H9 (cell line): Measurements from ENCODE around the gene TIMM17A. TPM values are rescaled to one million over a fixed set of nuclear protein-coding genes. Genes with fewer than 3 reads are reported as not detected.

Source experiments
- DNase-seq: peaks from one replicate; pipeline ENCODE4 v3.0.0-alpha.2; 2017
- H2AFZ ChIP-seq: one replicate; pipeline ENCODE4 v1.6.1; 2013; ENCODE audit warnings: mild to moderate bottlenecking, low read length, control low read depth, moderate library complexity
- H2AK5ac ChIP-seq: 2 replicates; pipeline ENCODE4 v1.6.1; 2013; ENCODE audit warnings: low read length, control low read depth, mixed read lengths; ENCODE audit not compliant: insufficient read length
- H2BK120ac ChIP-seq: one replicate; pipeline ENCODE4 v1.6.1; 2013; ENCODE audit warnings: low read depth, mild to moderate bottlenecking, low read length, control low read depth, inconsistent platforms; ENCODE audit not compliant: poor library complexity, severe bottlenecking
- H2BK12ac ChIP-seq: 2 replicates; pipeline ENCODE4 v1.6.1; 2013; ENCODE audit warnings: low read length, control low read depth, mixed read lengths, low read depth; ENCODE audit not compliant: insufficient read length
- H2BK15ac ChIP-seq: 2 replicates; pipeline ENCODE4 v1.6.1; 2013; ENCODE audit warnings: low read depth, low read length, control low read depth
- H2BK20ac ChIP-seq: one replicate; pipeline ENCODE4 v1.6.1; 2013; ENCODE audit warnings: low read depth, mild to moderate bottlenecking, low read length, control low read depth, inconsistent platforms; ENCODE audit not compliant: poor library complexity, severe bottlenecking
- H2BK5ac ChIP-seq: 2 replicates; pipeline ENCODE4 v1.6.1; 2013; ENCODE audit warnings: low read length, control low read depth, mixed read lengths; ENCODE audit not compliant: insufficient read length
- H3K14ac ChIP-seq: 2 replicates; pipeline ENCODE4 v1.6.1; 2013; ENCODE audit warnings: low read length, control low read depth; ENCODE audit not compliant: insufficient read depth
- H3K18ac ChIP-seq: 2 replicates; pipeline ENCODE4 v1.6.1; 2013; ENCODE audit warnings: low read depth, mild to moderate bottlenecking, mixed read lengths, low read length, control low read depth; ENCODE audit not compliant: insufficient read length
- H3K23ac ChIP-seq: 2 replicates; pipeline ENCODE4 v1.6.1; 2013; ENCODE audit warnings: low read length, control low read depth, mixed read lengths, low read depth; ENCODE audit not compliant: insufficient read length
- H3K23me2 ChIP-seq: 2 replicates; pipeline ENCODE4 v1.6.1; 2013; ENCODE audit warnings: low read depth, mild to moderate bottlenecking, mixed read lengths, low read length, control low read depth; ENCODE audit not compliant: insufficient read length, poor library complexity, severe bottlenecking
- H3K27ac ChIP-seq: 2 replicates; pipeline ENCODE4 v1.5.1; 2013; ENCODE audit warnings: low read length, control low read depth, mixed read lengths, low read depth; ENCODE audit not compliant: insufficient read length
- H3K27me3 ChIP-seq: 2 replicates; pipeline ENCODE4 v1.6.1; 2013; ENCODE audit warnings: low read length, control low read depth, inconsistent platforms; ENCODE audit not compliant: insufficient read depth
- H3K4ac ChIP-seq: 2 replicates; pipeline ENCODE4 v1.6.1; 2013; ENCODE audit warnings: low read depth, mild to moderate bottlenecking, control low read depth, inconsistent platforms, low read length, moderate library complexity
- H3K4me1 ChIP-seq: 2 replicates; pipeline ENCODE4 v1.6.1; 2013; ENCODE audit warnings: low read length, control low read depth, inconsistent platforms; ENCODE audit not compliant: insufficient read depth
- H3K4me2 ChIP-seq: 2 replicates; pipeline ENCODE4 v1.6.1; 2013; ENCODE audit warnings: low read length, control low read depth, mixed read lengths; ENCODE audit not compliant: insufficient read length, insufficient read depth
- H3K56ac ChIP-seq: 2 replicates; pipeline ENCODE4 v1.6.1; 2013; ENCODE audit warnings: low read depth, mild to moderate bottlenecking, mixed read lengths, low read length, control low read depth; ENCODE audit not compliant: insufficient read length
- H3K79me1 ChIP-seq: 2 replicates; pipeline ENCODE4 v1.6.1; 2013; ENCODE audit warnings: low read depth, mild to moderate bottlenecking, moderate library complexity, low read length, control low read depth, inconsistent platforms; ENCODE audit not compliant: insufficient read depth, poor library complexity, severe bottlenecking
- H3K79me2 ChIP-seq: 2 replicates; pipeline ENCODE4 v1.6.1; 2013; ENCODE audit warnings: low read length, control low read depth, inconsistent platforms; ENCODE audit not compliant: insufficient read depth
- H3K9ac ChIP-seq: 2 replicates; pipeline ENCODE4 v1.6.1; 2013; ENCODE audit warnings: low read length, control low read depth, mixed read lengths; ENCODE audit not compliant: insufficient read length; ENCODE audit errors: extremely low read depth
- H3K9me3 ChIP-seq: one replicate; pipeline ENCODE4 v1.6.1; 2013; ENCODE audit warnings: low read depth, low read length, inconsistent platforms; ENCODE audit not compliant: control insufficient read depth
- H3T11ph ChIP-seq: one replicate; pipeline ENCODE4 v1.6.1; 2013; ENCODE audit warnings: mild to moderate bottlenecking, low read length, control low read depth, inconsistent platforms
- H4K20me1 ChIP-seq: one replicate; pipeline ENCODE4 v1.6.1; 2013; ENCODE audit not compliant: control insufficient read depth, insufficient read length, insufficient read depth
- H4K5ac ChIP-seq: 2 replicates; pipeline ENCODE4 v1.6.1; 2013; ENCODE audit warnings: low read depth, mild to moderate bottlenecking, mixed read lengths, low read length, control low read depth; ENCODE audit not compliant: insufficient read length
- H4K8ac ChIP-seq: replicated peaks from 2 replicates; pipeline ENCODE4 v1.6.1; 2013; ENCODE audit warnings: low read length, control low read depth, mixed read lengths, low read depth; ENCODE audit not compliant: insufficient read length
- H4K91ac ChIP-seq: 2 replicates; pipeline ENCODE4 v1.6.1; 2013; ENCODE audit warnings: low read depth, mild to moderate bottlenecking, moderate library complexity, mixed read lengths, low read length, control low read depth; ENCODE audit not compliant: insufficient read length
- H3K27ac Mint-ChIP-seq, 3 experiments: 2 replicates in 2 of 3; 3 replicates in 1 of 3; pipeline ENCODE4 v1.8.0; 2020 to 2021; ENCODE audit warnings: mixed read lengths in 3 of 3, mild to moderate bottlenecking in 1 of 3, moderate library complexity in 1 of 3
- H3K27me3 Mint-ChIP-seq: 2 replicates; pipeline ENCODE4 v1.8.0; 2021; ENCODE audit warnings: low read depth, mild to moderate bottlenecking, moderate library complexity, mixed read lengths
- H3K36me3 Mint-ChIP-seq, 3 experiments: 2 replicates in 2 of 3; 3 replicates in 1 of 3; pipeline ENCODE4 v1.8.0; 2020 to 2021; ENCODE audit warnings: low read depth in 3 of 3, mixed read lengths in 3 of 3; ENCODE audit not compliant: insufficient read depth in 1 of 3
- H3K4me1 Mint-ChIP-seq, 2 experiments: 2 replicates each; pipeline ENCODE4 v1.8.0; 2020; ENCODE audit warnings: mixed read lengths in 2 of 2
- H3K4me3 Mint-ChIP-seq, 2 experiments: 2 replicates in 1 of 2; 3 replicates in 1 of 2; pipeline ENCODE4 v1.8.0; 2020 to 2021; ENCODE audit warnings: mild to moderate bottlenecking in 2 of 2, mixed read lengths in 2 of 2, moderate library complexity in 1 of 2
- H3K9me3 Mint-ChIP-seq, 2 experiments: 2 replicates in 1 of 2; 3 replicates in 1 of 2; pipeline ENCODE4 v1.8.0; 2020; ENCODE audit warnings: mild to moderate bottlenecking in 2 of 2, mixed read lengths in 2 of 2, moderate library complexity in 1 of 2
- WGBS: extraction: QIAGEN DNeasy Blood & Tissue Kit; methylation state at CpG from one replicate; pipeline ENCODE4 v1.1.7; 2013; ENCODE audit warnings: missing lambda C conversion rate, low lambda C conversion rate, mixed read lengths; ENCODE audit not compliant: insufficient read length; ENCODE audit errors: extremely low coverage; 5-methylcytosine and 5-hydroxymethylcytosine counted together
- total RNA-seq: library from RNA; stranded (reverse); gene quantifications from 2 replicates; pipeline ENCODE4 v1.2.1, GENCODE V29; 2021
- TF ChIP-seq, protein P1 (sequence below): fragments of 200-600 bp; sonication (generic); conservative IDR thresholded peaks from 3 replicates; pipeline ENCODE4 v1.8.0; 2021; ENCODE audit warnings: antibody characterized with exemption, mild to moderate bottlenecking

TIMM17A gene
- total RNA-seq, 1 experiment from 2014 or later: 60.9 TPM

DNA sequence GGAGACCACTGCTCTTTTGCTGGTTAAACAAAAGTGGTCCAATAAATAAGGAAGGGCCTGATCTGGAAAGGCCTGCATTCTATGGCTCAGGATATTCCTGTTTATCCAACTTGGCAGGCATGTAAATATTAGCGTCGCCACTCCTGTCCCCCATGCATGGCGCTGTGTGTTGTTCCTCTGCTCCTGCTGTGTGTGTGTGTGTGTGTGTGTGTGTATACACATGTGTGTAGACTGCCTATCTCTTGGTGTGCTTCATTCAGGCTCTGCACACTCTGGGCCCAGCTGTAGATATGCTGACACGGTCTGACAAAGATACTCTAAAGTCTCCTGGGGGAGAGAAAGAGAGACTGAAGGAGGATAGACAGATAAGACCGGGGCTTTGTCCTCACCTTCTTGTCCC lies 15.7 kb upstream of the TIMM17A start:
- peaks cover 6% of the 10 kb centered on the region for H3K4me1 ChIP-seq
- no peak overlapping the region for H3K4me2 ChIP-seq
- H3K23ac ChIP-seq: no peak overlapping the region
- no peak overlapping the region for H2BK15ac ChIP-seq
- no peaks in the 10 kb centered on the region for H3K79me2 ChIP-seq
- Mint-ChIP-seq H3K36me3 (no peaks in the 10 kb centered on the region), H3K27me3 (peaks cover 1% of the 10 kb centered on the region; the same call in 1 of the 2 replicates), H3K4me1 (peaks cover 7 to 24% of the 10 kb centered on the region in 2 experiments), H3K9me3 (no peaks in the 10 kb centered on the region), H3K4me3 (no peak overlapping the region), H3K27ac (peak overlapping the region in 1 of 3 experiments; percentile 5; a peak in 2 of 7 replicates)
- no peak overlapping the region for H4K91ac ChIP-seq
- TF ChIP-seq, protein P1, sequence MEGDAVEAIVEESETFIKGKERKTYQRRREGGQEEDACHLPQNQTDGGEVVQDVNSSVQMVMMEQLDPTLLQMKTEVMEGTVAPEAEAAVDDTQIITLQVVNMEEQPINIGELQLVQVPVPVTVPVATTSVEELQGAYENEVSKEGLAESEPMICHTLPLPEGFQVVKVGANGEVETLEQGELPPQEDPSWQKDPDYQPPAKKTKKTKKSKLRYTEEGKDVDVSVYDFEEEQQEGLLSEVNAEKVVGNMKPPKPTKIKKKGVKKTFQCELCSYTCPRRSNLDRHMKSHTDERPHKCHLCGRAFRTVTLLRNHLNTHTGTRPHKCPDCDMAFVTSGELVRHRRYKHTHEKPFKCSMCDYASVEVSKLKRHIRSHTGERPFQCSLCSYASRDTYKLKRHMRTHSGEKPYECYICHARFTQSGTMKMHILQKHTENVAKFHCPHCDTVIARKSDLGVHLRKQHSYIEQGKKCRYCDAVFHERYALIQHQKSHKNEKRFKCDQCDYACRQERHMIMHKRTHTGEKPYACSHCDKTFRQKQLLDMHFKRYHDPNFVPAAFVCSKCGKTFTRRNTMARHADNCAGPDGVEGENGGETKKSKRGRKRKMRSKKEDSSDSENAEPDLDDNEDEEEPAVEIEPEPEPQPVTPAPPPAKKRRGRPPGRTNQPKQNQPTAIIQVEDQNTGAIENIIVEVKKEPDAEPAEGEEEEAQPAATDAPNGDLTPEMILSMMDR: no peak
- H3K9me3 ChIP-seq: no peaks in the 10 kb centered on the region
- no CpG with 5 or more reads among the region's 5 CpGs for WGBS
- H3K9ac ChIP-seq: no peak overlapping the region
- no peaks in the 10 kb centered on the region for H3K27me3 ChIP-seq
- no peak overlapping the region for H2BK20ac ChIP-seq
- no peak overlapping the region for H3K27ac ChIP-seq
- H3K14ac ChIP-seq: no peak overlapping the region
- H2BK120ac ChIP-seq: no peak overlapping the region
- H4K8ac ChIP-seq: no peak overlapping the region
- H4K5ac ChIP-seq: no peak overlapping the region
- no peaks in the 10 kb centered on the region for H3K79me1 ChIP-seq
- no peak for DNase-seq
- H3K4ac ChIP-seq: no peak overlapping the region
- H2BK12ac ChIP-seq: no peak overlapping the region
- no peak overlapping the region for H2BK5ac ChIP-seq
- H3K56ac ChIP-seq: no peak overlapping the region
- no peak overlapping the region for H3K18ac ChIP-seq
- H2AFZ ChIP-seq: no peak overlapping the region
- H3K23me2 ChIP-seq: peaks cover 6% of the 10 kb centered on the region
- H3T11ph ChIP-seq: no peak overlapping the region
- H4K20me1 ChIP-seq: no peaks in the 10 kb centered on the region
- H2AK5ac ChIP-seq: no peak overlapping the region
